8988T (cell line): ENCODE data around the gene DOLK.
"Not testable (repeated sequence)": the region's sequence is repeated elsewhere in the genome, so short reads cannot be mapped to it uniquely, and the experiment has no call there.

ENCODE experiments used
- DNase-seq: peaks from one replicate; pipeline ENCODE4 v3.0.0; 2011

The DOLK gene

GRCh38 chr9:128947527-128948301, at the start of gene DOLK, which contains the start of gene NUP188:
TSS of gene DOLK (minus strand) at chr9:128947603. CDS start at chr9:128947303, 300 bp downstream.
TSS of gene NUP188 (plus strand) at chr9:128947699. CDS start at chr9:128947720, 21 bp downstream.
- DNase-seq = peak; percentile 95

- DNase-seq = no peak
These were observed 48.4 kb upstream of the DOLK start for GRCh38 chr9:128995791-128996190.

- no peak for DNase-seq
These were observed 45.6 kb upstream of the DOLK start for GRCh38 chr9:128992995-128993394.

- DNase-seq = no peak
These were observed 40.4 kb upstream of the DOLK start for GRCh38 chr9:128987805-128988204.

GRCh38 chr9:128986671-128987070, 39.3 kb upstream of the DOLK start:
- DNase-seq = no peak

GRCh38 chr9:128983536-128983935, 36.1 kb upstream of the DOLK start:
- no peak for DNase-seq

- no peak for DNase-seq
These were observed 31.7 kb upstream of the DOLK start for GRCh38 chr9:128979111-128979510.

- no peak for DNase-seq
These were observed 25.6 kb upstream of the DOLK start for GRCh38 chr9:128972956-128973355.

GRCh38 chr9:128969491-128969890, 22.1 kb upstream of the DOLK start:
- DNase-seq = no peak

- not testable (repeated sequence) for DNase-seq
These were observed 14.0 kb upstream of the DOLK start for GRCh38 chr9:128961403-128961802.

GRCh38 chr9:128947277-128947526, 201 bp downstream of the DOLK start:
- DNase-seq = no peak

- DNase-seq = no peak
These were observed 679 bp downstream of the DOLK start for GRCh38 chr9:128946571-128947276.

- DNase-seq = no peak
These were observed 1.5 kb downstream of the DOLK start for GRCh38 chr9:128945798-128946501.

- DNase-seq = not testable (repeated sequence)
These were observed 2.4 kb downstream of the DOLK start for GRCh38 chr9:128944966-128945365.

GRCh38 chr9:128943832-128944620, 3.4 kb downstream of the DOLK start:
- DNase-seq = no peak

GRCh38 chr9:128940946-128941755, 6.3 kb downstream of the DOLK start:
- no peak for DNase-seq

GRCh38 chr9:128940271-128940921, 7.0 kb downstream of the DOLK start:
- DNase-seq = no peak

GRCh38 chr9:128937310-128938165, 9.9 kb downstream of the DOLK start:
- no peak for DNase-seq

GRCh38 chr9:128936171-128936865, 11.1 kb downstream of the DOLK start:
- DNase-seq = no peak

GRCh38 chr9:128933731-128934130, 13.7 kb downstream of the DOLK start:
- DNase-seq = no peak
